Osteocyte (in vitro differentiated cells): Measurements from ENCODE around the gene STXBP6. TPM values are rescaled to one million over a fixed set of nuclear protein-coding genes. Genes with fewer than 3 reads are reported as not detected.

Experiments used
- DNase-seq: peaks from one replicate; pipeline ENCODE4 v3.0.0; 2021; ENCODE audit warnings: mixed read lengths; ENCODE audit not compliant: unreplicated experiment; ENCODE audit errors: extremely low spot score
- H3K27ac Mint-ChIP-seq: one replicate; pipeline ENCODE4 v1.8.0; 2021; ENCODE audit warnings: mild to moderate bottlenecking, mixed read lengths; ENCODE audit not compliant: unreplicated experiment
- H3K27me3 Mint-ChIP-seq: one replicate; pipeline ENCODE4 v1.8.0; 2021; ENCODE audit warnings: mixed read lengths; ENCODE audit not compliant: unreplicated experiment
- H3K36me3 Mint-ChIP-seq: one replicate; pipeline ENCODE4 v1.8.0; 2021; ENCODE audit warnings: mixed read lengths; ENCODE audit not compliant: unreplicated experiment
- H3K4me1 Mint-ChIP-seq: one replicate; pipeline ENCODE4 v1.8.0; 2021; ENCODE audit warnings: mixed read lengths; ENCODE audit not compliant: unreplicated experiment
- H3K4me3 Mint-ChIP-seq: one replicate; pipeline ENCODE4 v1.8.0; 2021; ENCODE audit warnings: mild to moderate bottlenecking, moderate library complexity, mixed read lengths; ENCODE audit not compliant: unreplicated experiment
- H3K9me3 Mint-ChIP-seq: one replicate; pipeline ENCODE4 v1.8.0; 2021; ENCODE audit warnings: mixed read lengths; ENCODE audit not compliant: unreplicated experiment
- total RNA-seq: library from RNA; stranded (reverse); gene quantifications from 2 replicates; pipeline ENCODE4 v1.2.1, GENCODE V29; 2021
- TF ChIP-seq, protein P1 (sequence below): fragments of 200-600 bp; sonication (generic); IDR thresholded peaks from 2 replicates; pipeline ENCODE4 v1.5.0; 2021; ENCODE audit warnings: antibody characterized with exemption, mild to moderate bottlenecking, moderate library complexity

The STXBP6 gene
- total RNA-seq, 1 donor from 2014 or later: 6.4 TPM

DNA sequence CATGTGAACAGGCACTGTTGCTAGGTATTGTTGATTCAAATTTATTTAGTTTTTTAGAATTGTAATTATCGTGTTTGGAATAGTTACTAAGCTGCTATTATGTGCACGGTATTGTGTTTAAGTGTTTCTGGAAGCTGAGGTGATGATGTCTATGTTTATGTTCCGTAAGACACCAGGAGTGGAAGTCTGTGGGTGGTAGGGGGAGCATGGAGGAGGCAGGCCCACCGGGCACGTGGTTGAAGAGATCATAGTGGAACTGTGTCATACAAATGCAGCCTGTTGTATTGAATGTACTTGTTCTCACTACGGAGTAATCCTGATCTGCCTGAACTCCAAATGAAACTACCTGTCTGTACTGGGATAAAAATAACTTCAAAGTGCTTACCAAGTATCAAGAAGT lies 36.1 kb upstream of the STXBP6 start:
- H3K36me3 Mint-ChIP-seq: no peaks in the 10 kb centered on the region
- no peak overlapping the region for H3K27ac Mint-ChIP-seq
- H3K4me1 Mint-ChIP-seq: peaks cover 11% of the 10 kb centered on the region
- TF ChIP-seq, protein P1, sequence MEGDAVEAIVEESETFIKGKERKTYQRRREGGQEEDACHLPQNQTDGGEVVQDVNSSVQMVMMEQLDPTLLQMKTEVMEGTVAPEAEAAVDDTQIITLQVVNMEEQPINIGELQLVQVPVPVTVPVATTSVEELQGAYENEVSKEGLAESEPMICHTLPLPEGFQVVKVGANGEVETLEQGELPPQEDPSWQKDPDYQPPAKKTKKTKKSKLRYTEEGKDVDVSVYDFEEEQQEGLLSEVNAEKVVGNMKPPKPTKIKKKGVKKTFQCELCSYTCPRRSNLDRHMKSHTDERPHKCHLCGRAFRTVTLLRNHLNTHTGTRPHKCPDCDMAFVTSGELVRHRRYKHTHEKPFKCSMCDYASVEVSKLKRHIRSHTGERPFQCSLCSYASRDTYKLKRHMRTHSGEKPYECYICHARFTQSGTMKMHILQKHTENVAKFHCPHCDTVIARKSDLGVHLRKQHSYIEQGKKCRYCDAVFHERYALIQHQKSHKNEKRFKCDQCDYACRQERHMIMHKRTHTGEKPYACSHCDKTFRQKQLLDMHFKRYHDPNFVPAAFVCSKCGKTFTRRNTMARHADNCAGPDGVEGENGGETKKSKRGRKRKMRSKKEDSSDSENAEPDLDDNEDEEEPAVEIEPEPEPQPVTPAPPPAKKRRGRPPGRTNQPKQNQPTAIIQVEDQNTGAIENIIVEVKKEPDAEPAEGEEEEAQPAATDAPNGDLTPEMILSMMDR: no peak
- H3K27me3 Mint-ChIP-seq: peaks cover 24% of the 10 kb centered on the region
- H3K4me3 Mint-ChIP-seq: no peak overlapping the region
- no peak for DNase-seq
- no peaks in the 10 kb centered on the region for H3K9me3 Mint-ChIP-seq

GRCh38 chr14:25080682-25081081 lies 30.7 kb upstream of the STXBP6 start:
- H3K4me1 Mint-ChIP-seq: no peaks in the 10 kb centered on the region
- H3K9me3 Mint-ChIP-seq: peaks cover 9% of the 10 kb centered on the region
- no peak for DNase-seq
- H3K4me3 Mint-ChIP-seq: no peak overlapping the region
- H3K27ac Mint-ChIP-seq: no peak overlapping the region
- H3K36me3 Mint-ChIP-seq: no peaks in the 10 kb centered on the region
- TF ChIP-seq, protein P1: no peak
- peaks cover 46% of the 10 kb centered on the region for H3K27me3 Mint-ChIP-seq

GRCh38 chr14:25079311-25079710 lies 29.4 kb upstream of the STXBP6 start:
- H3K9me3 Mint-ChIP-seq: peaks cover 9% of the 10 kb centered on the region
- H3K4me3 Mint-ChIP-seq: no peak overlapping the region
- H3K27me3 Mint-ChIP-seq: peaks cover 46% of the 10 kb centered on the region
- no peaks in the 10 kb centered on the region for H3K36me3 Mint-ChIP-seq
- no peak for DNase-seq
- H3K4me1 Mint-ChIP-seq: no peaks in the 10 kb centered on the region
- H3K27ac Mint-ChIP-seq: no peak overlapping the region
- TF ChIP-seq, protein P1: no peak

GRCh38 chr14:25074099-25074685 lies 24.2 kb upstream of the STXBP6 start:
- no peak for DNase-seq
- no peak overlapping the region for H3K27ac Mint-ChIP-seq
- no peaks in the 10 kb centered on the region for H3K9me3 Mint-ChIP-seq
- H3K4me3 Mint-ChIP-seq: no peak overlapping the region
- H3K4me1 Mint-ChIP-seq: no peaks in the 10 kb centered on the region
- H3K36me3 Mint-ChIP-seq: no peaks in the 10 kb centered on the region
- peaks cover 45% of the 10 kb centered on the region for H3K27me3 Mint-ChIP-seq
- TF ChIP-seq, protein P1: no peak

GRCh38 chr14:25069879-25070278 lies 19.9 kb upstream of the STXBP6 start:
- DNase-seq: no peak
- Mint-ChIP-seq H3K27ac (no peak overlapping the region), H3K36me3 (no peaks in the 10 kb centered on the region), H3K27me3 (peaks cover 26% of the 10 kb centered on the region), H3K9me3 (no peaks in the 10 kb centered on the region), H3K4me3 (no peak overlapping the region), H3K4me1 (no peaks in the 10 kb centered on the region)
- TF ChIP-seq, protein P1: no peak
